ENCODE measurements around the gene CELF2.

DNA sequence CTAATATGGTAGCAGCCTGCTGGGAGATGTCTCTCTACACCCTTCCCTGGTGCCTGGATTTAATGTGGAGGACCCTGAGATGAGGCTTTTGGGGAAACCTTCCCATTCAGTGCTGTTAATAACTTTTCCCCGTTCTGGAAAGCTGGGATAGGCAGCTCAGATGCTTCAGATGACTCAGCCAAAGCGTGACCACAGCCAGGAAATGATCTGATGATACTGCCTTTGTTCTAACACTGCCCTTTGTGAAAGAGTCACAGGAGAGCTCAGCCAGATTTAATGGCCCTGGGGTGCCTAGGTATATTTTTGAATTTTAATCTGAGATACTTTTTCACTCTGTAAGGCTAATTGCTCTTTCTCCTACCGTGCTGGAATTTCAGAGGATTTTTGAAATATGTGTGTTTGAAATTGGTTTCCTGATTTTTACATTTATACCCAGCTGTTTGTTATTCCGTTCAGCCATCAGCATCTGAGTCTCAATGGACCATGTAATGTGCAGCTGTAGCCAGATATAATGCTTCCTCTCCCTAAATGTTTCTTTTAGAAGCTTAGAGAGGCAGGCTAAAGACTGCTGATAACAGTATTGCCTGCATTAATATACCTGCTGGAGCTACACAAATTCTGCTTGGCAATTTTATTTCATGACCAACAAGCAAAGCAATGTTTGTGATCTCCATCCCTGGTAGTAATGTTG, 17.8 kb downstream of the CELF2 start:
- TF ChIP-seq CTCF (conservative IDR thresholded peaks at IDR 0.05; ENCODE audit: low read depth, low read length) (no peak), EZH2 (IDR thresholded peaks at IDR 0.05; ENCODE audit: borderline replicate concordance, low read depth, low read length, poor library complexity, severe bottlenecking) (no peak)
